Activated naive CD4-positive, alpha-beta T cell (primary cell): ENCODE results near the gene FAM120A.

Experiments
- DNase-seq, 4 experiments: peaks; one replicate each; lab custom pipeline; 2025; lab: John Stamatoyannopoulos, UW

FAM120A gene

DNA sequence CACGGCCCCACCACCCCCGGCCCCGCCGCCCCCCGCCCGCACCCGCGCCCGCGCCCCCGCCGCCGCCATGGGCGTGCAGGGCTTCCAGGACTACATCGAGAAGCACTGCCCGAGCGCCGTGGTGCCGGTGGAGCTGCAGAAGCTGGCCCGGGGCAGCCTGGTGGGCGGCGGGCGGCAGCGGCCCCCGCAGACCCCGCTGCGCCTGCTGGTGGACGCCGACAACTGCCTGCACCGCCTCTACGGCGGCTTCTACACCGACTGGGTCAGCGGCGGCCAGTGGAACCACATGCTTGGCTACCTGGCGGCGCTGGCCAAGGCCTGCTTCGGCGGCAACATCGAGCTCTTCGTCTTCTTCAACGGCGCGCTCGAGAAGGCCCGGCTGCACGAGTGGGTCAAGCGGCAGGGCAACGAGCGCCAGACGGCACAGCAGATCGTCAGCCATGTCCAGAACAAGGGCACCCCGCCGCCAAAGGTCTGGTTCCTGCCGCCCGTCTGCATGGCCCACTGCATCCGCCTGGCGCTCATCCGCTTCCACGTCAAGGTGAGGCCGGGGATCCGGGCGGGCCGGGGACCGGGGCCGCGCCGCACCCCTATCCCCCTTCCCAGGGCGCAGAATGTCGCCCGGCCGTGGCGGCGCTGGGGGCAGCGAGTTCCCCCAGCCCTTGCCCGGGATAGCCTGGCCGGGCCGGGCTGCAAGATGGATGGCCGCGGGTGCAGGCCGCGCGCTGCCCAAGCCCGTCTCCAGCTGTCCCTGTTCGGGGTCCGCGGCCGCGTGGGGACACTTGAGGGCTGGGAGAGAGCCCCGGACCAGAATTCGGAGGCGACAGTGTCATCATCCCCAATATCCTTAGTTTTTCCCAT lies 594 bp downstream of the FAM120A start:
- peak; percentile 17 to 45 (median 34) for DNase-seq

DNA sequence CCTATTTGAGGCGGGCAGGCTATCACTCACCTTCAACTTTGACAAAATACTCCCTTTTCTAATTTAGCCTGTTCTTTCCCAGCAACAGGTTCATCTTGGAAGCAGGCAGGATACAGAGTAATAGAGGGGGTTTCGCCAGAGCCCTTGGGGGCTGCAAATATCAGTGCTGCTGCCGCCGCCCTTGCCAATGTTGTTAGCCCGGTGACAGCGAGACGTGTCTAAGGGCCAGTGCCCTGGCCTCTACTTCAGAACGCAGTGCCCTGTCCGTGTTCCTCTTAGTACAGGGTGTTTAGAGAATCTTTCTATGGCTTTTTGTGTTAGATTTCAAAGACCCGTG lies 1.2 kb downstream of the FAM120A start:
- no peak for DNase-seq

DNA sequence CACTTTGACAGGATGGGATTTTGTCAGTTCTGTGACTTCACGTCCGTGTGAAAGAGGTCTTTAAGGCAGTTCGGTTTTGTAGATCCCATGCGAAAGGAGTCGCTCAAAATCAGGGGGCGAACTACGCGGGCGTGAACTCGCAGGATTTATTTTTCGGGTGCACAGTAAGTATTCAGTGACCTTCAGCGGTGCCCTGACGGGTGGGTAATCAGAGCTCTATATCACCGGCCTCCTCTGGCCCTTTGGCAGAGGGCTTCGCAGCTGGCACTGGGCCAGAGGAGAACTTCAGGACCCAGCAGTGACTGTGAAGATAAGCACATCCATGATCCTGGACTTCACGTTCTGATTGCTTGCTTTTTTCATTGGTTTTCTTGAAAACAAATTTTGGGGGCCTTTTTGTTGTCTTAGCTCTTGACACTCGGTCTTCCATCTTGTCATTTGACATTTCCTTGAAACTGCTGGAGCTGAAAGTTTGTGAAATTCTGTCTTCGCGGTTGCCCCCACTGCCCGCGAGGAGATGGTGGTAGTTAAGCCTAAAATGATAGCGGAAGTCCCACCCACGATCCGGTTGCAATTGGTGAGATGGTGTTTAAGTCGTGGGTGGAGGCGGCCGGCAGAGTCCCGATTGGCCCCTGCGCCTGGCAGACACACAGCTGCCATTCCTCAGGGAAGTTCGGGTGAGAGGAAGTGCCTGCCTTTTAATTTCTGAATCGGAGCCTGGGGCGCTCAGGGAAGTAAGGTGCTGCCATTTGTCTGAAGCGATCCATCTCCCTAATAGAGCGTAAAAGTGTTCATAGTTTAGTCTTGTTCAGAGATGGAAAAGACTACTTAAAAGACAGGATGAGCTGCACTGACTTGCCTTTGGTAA lies 1.8 kb downstream of the FAM120A start, which contains the start of gene FAM120AOS:
Gene FAM120AOS (minus strand): TSS at position 535 of the 868 bp plus-strand sequence. CDS start 872 bp downstream, outside the sequence.
- DNase-seq, result peak; percentile 30 to 64 (median 58)

DNA sequence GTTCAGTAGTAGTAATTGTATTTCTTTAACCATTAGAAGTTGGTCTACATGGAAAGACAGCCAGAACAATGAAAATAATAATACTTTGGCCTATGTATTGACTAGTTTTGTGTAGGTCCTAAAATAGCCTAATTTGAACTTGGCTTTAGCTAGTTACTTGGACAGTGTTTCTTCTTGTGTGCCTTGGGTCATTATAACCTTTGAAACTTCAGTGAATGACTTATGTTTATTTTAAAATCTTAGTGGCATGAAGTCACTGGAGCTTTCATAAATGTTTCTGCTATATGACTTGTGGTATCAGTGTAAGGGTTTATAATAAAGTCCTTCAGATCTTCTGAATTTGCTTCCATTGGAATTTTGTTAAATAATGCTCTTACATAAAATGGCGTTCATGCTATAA lies 4.5 kb downstream of the FAM120A start:
- DNase-seq, result no peak

DNA sequence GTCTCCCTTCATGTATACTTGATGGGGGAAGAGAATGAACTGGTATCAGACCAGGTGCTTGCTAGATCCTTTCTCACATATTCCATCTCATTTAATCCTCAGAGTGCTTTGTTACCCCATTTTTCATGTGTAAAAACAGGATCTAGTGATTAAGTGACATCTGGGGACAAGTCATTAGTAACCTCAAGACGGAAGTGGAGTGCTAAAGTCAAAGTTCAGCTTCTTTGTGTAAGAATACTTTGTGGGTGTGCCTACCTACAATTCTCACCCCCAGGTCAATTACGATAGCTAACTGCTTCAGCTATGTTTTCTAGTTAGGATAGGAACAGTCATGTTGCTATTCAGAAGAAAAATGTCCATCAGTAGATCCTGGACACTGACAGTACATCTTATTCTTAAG lies 5.0 kb downstream of the FAM120A start:
- DNase-seq, result no peak

DNA sequence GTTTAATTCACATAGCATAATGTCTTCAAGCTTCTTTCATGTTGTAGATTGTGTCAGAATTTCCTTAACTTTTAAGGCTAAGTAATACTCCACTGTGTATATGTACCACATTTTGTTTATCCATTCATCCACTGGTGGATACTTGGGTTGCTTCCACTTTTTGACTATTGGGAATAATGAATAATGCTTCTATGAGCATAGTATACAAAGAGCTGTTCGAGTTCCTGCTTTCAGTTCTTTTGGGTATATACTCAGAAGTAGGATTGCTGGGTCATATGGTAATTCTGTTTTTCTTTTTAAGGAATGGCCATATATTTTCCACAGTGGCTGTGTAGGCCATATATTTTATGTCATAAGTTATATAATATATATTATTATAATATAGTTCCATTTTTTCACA lies 5.5 kb downstream of the FAM120A start:
- no peak for DNase-seq

DNA sequence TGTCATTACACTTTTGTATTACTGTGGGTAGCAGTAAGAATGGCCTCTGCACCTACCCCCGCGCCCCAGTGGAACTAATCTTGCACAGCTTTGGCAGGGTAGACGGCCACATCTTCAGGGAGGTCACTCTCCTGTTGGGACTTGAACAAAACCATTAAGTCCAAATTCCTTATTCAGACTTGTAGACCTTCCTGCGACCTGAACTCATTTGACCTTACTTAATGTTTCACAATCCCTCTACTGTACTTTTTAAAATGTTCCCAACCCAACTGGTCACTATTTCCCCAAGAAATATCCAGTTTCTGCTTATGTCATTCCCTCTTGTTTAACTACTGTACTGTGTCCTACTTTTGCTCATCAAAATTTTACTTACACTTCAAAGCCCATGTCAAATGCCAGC lies 7.2 kb downstream of the FAM120A start:
- DNase-seq, result no peak

DNA sequence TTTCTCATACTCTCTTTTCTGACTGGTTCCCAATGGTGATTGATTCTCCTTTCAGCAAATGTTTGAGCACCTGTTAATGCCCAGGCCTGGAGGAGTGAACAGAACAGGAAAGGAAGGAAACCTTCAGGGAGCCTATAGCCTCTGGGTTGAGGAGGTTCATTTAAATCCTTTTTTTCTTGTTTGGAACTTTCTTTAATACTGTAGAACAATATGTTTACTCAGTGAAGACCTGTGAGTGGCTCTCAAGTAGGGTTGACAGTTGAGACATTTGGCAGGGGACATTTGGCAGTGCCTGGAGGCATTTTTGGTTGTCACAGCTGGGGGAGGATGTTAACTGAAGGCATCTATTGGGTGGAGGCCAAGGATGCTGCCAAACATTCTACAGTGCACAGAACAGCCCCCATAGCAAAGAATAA lies 8.0 kb downstream of the FAM120A start:
- no peak for DNase-seq

DNA sequence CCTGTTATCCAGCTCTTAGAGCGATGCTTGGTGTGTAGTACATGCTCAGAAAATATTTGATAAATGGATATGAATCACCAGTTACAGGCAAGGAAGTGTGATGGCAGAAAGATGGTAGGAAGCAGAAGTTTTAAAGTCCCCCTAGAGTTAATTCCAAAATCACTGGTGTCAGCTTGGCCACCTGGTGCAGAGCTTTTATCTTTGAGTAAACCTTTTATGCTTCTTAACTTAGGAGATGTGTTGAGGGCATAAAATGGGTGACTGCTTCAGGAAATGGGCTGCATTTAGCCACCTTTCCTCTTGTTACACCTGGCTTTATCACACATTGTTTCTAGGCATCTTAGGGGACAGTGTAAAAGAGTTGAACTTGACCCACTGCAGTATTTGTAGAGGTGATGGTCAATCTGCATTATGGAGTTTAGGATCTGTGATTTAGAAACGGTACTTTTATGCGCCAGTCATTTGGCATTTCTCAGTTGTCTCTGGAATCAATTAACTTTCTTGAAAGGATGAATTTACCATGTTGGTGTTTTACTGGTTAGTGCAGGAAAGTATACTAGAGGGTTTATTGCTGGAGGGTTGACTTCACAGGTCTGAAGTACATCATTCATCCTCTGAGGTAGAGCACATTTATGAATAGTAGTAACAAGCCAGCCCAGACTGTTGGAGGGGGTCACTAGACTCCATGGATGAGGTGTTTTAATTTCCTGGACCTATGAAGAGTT lies 9.4 kb downstream of the FAM120A start:
- DNase-seq, result no peak

DNA sequence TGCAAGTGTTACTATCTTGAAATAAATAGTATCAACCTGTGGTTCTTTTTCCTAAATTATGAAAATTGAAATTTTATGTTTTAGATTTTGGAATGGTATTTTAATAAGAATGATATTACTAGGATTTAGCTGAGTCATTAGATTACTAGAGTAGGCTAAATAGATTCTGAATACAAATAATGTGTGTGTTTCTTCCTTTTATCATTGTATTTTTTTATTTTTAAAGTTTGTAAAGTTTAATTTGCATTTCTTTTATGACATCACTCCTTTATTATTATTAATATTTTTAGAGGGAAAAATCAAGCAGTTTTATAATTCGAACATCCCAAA lies 9.9 kb downstream of the FAM120A start:
- DNase-seq, result no peak

DNA sequence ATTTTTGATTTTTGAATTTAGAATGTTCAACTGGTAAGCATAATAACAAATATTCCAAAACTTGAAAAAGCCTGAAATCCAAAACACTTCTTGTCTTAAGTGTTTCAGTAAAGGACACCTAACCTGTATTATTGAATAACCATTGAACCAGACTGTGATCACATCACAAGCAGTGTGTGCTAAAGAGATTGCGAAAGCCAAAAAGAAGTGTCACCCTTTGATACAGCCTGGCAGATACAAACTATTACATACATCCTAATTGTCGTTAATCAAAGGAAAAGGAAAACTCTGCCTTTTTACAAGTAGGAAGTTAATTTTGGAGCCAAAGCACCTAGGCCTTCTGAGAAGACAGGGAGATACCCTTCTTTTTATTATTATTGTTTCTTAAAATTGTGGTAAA lies 10.3 kb downstream of the FAM120A start:
- no peak for DNase-seq

DNA sequence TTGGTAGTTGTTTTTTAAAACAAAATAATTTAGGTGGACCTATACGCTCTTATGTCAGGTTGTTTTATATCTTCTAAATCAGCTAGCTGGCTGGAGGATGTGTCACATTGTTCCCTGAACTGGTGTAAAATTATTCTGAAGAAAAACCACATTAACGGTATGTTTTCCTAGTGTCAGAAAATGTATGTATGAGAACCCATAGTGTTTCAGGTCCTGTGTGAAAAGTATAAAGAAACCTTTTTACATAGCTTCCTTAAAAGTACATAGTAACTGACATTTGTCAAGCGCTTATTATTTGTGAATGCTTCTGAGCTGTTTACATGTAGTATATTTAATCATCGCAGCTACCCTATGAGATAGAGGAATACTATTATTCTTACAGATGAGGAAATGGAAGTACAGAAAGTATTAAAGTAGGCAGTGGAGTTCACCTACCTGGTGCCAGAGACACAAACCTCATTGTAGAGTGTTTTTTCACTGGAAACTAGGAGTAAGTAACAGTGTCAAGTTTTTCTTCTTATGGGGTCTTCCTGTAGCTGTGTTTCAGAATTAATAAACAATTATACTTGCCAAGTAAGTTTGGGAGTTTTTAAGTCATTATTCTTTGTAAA lies 12.3 kb downstream of the FAM120A start:
- no peak for DNase-seq

DNA sequence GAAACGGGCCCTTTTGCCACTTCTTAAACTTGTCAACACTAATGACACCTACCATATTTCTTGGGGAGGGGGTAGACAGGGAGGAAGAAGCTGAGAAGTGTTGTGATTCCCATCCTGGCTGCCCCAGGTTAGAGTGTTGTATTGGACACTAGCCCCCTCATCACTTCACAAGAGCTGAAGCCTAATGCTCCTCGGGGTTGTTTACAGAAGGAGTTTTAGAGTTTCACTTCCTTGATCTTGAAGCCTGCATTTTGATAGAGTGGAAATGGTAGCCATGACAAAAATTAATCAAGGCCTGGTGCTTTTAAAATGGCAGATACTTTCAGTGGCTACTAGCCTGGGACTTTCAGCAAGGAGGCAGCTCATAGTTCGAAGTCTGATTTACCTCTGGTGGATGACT lies 12.9 kb downstream of the FAM120A start:
- no peak for DNase-seq

DNA sequence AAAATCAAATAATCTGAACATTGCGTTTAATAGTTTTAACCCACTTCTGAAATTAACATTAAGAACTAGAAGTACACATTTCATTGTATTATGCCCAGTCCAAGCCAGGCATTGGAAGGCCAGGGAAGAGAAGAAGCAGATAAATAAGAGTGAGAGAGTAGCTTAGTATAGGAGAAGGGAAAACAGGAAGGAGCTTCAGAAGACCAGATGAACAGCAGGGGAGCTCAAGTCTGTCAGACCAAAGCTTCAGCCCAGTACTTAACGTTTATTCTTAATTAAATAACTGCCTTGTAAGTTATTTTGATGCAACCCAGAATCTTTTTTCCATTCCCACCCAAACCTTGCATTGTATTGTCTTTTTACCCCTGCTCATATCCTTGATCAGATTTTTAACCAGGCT lies 13.4 kb downstream of the FAM120A start:
- DNase-seq, result no peak

DNA sequence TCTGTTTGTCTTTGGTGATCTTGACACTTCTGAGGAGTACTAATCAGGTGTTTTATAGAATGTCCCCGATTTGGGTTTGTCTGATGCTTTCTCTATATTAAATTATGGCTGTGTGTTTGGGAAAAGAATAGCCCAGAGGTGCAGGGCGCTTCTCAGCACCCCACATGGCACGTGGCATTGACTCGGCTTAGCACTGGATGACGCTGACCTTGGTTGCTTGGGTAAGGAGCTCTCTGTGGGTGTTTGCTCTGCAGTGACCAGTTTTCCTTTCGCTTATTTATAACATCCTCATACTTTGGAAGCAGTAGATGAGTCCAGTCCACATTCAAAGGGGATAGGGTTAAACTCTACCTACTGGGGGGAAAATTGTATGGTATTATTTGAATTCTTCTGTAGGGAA lies 14.4 kb downstream of the FAM120A start:
- DNase-seq, result no peak

DNA sequence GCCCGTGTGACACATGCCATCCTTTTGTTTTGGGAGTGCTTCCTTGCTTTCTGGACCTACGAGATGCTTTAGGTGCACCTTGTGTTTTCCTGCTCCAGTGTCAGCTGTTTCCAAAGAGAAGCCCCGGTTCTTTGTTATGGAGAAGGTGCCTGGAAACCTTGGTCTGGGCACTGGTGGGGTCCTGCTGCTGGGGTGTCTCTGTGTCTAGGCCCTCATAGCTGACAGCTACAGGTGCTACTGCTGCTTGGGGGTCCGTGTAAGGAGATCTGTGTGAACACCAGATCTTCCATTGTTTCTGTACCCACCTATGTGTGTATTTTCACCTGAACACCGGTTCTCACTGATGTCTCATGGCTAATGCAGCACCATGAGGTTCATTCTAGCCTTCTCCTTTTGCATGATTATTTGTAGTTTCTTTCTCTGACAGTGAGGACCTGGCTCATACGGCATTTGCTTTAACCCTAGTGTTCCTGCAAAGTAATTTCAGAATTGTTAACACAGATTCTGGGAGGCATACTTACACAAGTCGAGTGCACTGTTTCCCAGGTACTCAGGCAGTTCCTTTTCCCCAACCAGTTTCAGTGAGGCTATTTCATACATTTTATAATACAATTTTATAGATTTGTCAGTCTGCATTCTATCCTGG lies 15.1 kb downstream of the FAM120A start:
- DNase-seq, result no peak

DNA sequence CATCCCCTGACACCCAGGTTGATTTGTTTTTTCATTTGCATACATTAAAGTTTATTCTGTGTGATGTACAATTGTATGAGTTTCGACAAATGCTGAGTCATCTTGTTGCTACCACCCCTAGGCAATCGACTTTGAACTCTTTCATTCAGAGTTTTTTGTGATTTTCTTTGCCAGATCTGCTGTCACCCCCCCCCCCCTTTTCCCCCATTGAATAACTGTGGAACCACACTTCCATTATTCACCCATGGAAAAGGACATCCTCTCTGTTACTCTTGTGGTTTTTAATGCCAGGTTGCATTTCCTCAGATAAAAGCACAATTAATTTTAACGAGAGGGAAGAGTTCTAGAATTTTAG lies 15.6 kb downstream of the FAM120A start:
- DNase-seq, result no peak

DNA sequence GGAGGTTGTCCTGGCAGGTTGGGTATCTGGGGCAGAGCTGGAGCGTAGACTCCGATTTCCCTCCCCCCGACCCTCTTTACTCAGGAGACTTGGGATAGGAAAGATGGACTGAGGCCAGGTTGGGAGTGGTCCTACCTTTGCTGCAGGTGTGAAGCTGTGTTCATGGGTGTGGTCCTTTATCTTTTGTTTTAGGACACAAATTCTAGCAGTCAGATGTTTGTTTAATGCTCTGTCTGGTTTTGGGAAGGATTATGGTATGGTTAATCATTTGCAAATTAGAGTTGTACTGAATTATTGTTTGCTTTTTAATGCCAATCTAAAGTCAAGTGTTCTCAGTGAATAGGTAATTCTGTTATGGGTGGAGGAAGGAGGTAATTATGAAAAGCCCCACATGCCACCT lies 16.0 kb downstream of the FAM120A start:
- no peak for DNase-seq

DNA sequence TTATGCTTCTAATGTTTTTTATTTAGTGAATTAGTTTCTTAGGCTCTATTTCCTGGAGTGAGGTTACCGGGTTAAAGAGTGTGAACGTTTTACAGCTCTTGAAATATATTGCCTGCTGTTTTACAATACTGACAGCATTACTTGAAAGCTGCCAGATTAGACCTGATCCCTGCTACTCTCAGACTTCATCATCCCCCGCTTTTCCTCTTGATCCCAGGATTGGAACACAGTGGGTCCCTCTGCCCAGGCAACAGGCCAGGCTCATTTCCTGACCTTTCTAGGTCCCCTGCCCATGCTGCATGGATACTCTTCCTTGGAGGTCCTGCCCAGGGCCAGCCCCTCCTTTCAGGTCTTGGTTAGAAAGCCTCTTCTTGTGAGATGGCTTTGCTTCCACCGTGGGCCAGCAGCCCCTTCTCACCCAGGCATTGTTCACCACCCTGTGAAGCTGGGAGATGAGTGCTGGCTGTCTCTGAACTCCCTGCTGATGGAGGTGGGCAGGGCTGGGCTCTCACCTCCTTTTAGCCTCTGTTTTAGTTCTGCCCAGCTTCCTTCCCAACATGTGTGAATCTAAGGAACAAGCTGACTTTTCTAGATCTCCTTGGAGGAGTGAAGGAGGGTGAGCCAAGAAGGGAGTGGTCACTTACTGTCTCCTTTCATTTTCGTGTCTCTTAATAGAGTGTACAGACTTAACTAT lies 17.4 kb downstream of the FAM120A start:
- no peak for DNase-seq

DNA sequence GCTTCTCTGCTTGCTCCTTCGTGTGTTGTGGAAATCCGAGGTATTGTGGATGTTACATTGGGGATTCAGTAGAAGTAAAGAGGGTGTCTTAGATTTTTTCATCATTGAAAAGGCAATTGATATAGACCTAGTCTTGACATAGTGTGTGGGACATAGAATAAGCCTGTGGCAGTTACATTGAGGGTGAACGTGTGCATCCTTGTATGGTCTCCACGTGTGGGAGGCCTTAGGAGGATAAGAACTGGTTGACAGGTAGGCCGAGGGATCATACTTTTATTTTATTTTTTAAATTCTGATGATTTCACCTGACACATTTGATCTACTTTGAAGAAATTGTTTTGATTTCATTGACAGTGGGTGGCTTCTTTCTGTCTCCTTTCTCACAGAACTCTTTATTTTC lies 18.9 kb downstream of the FAM120A start:
- no peak for DNase-seq

DNA sequence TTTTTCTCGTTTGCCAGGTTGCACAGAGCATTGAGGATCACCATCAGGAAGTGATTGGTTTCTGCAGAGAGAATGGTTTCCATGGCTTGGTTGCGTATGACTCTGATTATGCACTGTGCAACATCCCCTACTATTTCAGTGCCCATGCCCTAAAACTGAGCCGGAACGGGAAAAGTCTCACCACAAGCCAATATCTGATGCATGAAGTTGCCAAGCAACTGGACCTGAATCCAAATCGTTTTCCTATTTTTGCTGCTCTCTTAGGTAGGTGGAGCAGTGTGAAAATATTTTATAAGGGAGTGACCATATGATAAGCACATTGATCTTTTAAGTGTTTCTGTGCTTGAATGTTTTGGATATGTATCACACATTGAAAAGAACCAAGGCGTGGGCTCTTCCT lies 19.6 kb downstream of the FAM120A start:
- no peak for DNase-seq
